HG02610 (cell line): ENCODE measurements around the gene WDR91.
"Not testable (repeated sequence)": the region's sequence is repeated elsewhere in the genome, so short reads cannot be mapped to it uniquely, and the experiment has no call there.

Source experiments
- ATAC-seq: cut with Tn5 transposase; IDR thresholded peaks from one replicate; pipeline ENCODE4 v1.9.1; 2021; ENCODE audit warnings: mild to moderate bottlenecking, moderate library complexity; ENCODE audit not compliant: unreplicated experiment

Gene WDR91

DNA sequence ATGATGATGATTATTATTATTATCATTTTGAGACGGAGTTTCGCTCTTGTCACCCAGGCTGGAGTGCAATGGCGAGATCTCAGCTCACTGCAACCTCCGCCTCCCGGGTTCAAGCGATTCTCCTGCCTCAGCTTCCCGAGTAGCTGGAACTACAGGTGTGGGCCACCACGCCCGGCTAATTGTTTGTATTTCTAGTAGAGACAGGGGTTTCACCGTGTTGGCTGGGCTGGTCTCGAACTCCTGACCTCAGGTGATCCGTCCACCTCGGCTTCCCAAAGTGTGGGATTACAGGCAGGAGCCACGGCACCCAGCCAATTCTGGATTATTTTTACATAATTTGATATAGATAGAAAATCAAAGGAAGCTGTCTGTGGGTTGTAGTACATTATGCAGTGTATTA, 22.8 kb upstream of the WDR91 start:
- ATAC-seq, result not testable (repeated sequence)

DNA sequence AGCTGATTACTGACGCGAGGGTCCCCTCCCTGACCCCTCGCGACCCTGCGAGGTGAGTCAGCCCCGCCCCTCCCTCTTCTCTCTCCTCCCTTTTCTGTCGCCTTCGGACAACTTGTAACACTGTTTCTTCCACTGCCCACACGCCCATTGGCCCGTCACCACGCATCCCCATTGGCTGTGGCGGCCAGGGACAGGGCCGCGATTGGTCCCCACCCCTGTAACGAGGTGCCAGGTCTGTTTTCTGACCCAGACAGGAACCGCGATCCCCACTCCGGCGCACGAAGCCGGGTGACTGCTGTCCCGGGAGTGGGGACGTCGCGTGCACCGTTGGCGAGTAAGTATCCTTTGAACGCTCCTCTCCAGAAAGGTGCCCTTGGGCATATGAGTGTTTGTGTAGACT, 22.2 kb upstream of the WDR91 start, which contains the start of gene STRA8:
TSS of gene STRA8 (plus strand) at position 269 of the 400 bp plus-strand sequence. CDS start 6,687 bp downstream, outside the sequence.
- no peak for ATAC-seq

DNA sequence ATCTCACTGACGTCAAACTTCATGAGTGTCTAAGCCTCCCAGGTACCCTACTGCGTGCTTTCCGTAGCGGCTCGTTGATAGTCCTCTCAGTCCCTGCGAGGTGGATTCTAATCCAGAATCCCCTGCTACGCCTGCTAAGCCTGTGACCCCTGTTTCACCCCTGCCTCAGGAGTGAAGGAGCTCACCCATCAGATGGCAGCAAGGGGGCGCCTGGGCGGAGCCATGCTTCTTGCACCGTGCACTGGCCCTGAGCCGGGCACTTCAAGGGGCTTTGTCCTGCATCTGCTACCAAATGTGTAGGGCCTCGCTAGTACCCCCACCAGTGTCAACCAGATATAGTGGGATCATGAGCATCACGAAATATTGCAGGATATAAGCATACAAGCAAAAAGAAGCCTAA, 21.4 kb upstream of the WDR91 start:
- ATAC-seq, result no peak

DNA sequence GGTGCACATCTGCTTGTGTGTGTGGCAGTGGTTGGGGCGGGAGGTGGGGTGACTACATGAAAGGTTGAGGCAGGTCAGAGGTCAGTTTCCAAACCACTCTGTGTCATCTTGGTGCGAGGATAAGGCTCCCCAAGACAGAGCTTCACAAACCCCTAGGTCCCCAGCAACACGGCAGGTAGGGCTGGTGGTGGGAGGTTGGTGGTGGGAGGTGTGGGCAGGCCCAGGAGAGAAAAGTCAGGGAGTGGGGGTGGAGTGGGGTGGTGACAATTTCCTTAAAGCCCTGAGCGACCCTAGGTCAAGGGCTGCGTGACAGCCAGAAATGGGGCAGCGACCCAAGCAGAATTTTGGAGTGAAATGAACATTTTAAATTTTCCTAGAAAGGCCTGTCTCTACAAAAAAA, 20.8 kb upstream of the WDR91 start:
- no peak for ATAC-seq

DNA sequence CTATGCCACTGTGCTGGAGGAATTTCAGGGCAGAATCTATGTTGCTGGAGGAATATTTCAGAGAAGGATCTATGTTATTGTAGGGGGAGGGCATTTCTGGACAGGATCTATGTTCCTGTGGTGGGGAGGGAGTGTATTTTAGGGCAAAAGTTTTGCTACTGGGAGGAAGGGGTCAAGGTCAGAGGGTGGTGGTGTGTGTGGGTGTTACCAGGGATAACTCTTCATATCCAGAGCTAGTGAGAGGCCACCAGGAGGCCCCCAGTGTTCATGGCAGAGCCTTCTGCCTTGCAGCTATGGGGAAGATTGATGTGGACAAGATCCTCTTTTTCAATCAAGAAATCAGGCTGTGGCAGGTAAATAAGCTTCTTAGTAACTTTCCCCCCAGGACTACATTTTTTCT, 20.4 kb upstream of the WDR91 start:
- ATAC-seq, result no peak

DNA sequence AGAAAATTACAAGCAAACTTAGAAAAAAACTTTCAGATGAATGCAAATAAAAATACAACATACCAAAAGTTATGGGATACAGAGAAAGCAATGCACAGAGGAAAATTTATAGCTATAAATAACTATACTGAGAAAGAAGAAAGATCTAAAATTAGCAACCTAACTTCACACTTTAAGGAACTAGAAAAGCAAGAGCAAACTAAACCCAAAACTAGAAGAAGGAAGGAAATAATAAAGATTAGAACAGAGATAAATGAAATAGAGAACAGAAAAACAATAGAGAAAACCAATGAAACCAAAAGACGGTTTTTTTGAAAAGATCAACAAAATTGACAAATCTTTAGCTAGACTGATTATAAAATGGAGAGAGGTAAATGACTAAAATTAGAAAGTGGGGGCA, 12.7 kb upstream of the WDR91 start:
- peak; percentile 50 for ATAC-seq

DNA sequence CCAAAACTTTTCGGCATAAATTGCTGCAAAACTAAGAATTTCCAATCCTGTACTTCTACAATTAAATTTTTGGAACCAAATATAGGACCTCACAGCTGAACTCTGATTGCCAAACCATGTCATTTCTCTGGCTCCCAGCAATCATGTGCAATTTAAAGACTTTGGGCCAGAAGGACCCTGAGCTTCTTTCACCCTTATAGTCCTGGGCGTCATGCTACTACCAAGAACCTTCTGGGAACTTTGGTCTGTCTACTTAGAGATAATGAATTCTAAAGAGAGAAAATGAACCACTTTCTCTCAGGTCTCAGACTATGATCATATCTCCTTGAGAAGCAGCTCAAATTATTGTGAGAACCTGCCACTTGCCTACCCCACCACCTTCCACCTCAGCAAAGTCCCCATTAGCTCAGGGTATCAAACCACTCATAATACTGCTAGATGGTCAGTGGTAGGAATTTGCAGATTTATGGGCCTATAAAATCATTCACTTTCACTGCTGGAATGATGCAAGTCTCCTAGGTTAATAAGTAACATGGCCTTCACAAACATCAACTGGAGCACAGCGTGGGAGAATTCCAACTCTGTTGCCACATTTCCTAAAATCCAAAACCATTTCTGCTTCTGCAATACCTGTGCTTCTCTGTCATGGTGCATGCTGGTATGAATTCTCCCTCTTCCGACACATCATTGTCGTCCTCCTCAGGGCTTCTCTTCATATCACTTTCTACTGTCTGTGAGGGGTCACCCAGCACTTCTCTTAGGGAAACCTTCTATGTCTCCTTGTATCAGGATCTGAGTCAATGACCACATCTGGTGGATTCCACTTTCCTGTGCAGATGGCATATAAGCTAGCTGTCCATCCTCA, 6.6 kb upstream of the WDR91 start:
- ATAC-seq, result no peak

DNA sequence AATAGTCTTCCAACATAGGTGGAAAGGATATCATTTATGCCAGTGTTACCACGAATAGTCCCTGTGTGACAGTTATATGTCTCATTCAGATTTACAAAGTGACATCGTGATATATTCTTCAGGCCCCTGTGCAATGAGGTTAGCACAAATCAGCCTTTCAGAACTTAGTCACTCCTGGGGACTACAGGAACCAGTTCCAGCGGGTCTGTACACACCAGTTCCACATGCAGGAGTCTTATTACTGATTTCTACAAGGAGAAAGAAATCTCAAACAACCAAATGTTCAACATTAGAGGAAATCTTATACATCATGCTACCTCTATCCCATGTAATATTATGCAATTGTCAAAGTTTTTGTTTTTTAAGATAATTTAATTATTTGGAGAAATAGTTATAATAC, 4.4 kb upstream of the WDR91 start:
- no peak for ATAC-seq

DNA sequence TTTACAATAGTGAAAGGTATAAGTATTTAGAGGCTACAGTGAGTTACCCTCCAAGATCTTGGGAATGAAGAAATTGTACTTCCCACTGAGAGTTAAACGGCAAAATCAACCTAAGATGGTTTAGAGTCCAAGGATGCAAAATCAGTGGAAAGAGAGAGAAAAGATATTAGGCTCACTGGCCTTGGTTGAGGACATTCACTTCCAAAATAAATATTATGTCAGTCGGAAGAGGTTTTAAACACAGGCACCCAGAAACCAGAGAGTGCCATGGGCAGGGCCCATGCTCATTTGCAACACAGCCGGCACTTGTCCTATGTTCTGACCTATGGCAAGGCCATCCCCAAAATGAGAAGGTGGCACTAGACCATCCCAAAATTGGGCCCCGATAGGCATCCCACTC, 3.9 kb upstream of the WDR91 start:
- ATAC-seq, result no peak

DNA sequence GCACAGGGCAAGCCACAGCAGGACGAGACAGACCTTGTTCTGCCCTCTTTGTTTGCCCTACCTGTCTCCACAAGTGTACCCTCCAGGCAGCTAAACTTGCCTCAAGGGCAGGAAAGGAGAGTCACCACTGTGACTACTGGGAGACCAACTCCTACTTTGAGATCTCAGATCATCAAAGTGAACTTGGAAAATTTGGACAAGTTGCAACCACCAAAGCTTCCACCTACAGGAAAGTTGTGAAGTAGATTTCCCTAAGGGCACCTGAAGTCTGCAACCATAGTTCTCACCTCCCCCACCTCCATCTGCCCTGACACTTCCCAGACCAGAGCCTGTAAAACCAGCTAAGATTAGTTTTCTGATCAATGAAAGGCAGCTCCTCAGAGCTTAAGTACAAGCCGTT, 2.5 kb upstream of the WDR91 start:
- no peak for ATAC-seq

DNA sequence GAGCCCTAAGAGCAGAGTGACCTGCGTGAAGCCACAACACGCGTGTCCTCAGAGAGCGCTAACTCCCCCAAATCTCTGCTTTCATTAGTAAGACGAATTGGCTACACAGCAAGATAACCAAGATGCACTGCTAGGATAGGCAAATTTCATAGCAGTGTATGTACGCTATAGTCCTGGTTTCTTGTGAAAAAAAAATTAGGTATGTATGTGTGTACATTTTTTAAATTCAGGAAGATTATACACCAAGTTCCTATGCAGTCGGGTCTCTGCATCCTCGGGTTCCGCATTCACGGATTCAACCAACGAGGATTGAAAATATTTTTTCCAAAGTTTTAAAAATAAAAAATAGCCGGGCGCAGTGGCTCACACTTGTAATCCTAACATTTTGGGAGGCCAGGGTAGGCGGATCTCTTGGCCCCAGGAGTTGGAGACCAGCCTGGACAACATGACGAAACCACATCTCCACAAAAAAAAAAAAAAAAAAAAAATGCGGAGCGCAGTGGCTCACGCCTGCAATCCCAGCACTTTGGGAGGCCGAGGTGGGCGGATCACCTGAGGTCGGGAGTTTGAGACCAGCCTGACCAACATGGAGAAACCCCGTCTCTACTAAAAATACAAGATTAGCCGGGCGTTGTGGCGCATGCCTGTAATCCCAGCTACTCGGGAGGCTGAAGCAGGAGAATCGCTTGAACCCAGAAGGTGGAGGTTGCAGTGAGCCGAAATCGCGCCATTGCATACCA, 790 bp upstream of the WDR91 start:
- not testable (repeated sequence) for ATAC-seq

DNA sequence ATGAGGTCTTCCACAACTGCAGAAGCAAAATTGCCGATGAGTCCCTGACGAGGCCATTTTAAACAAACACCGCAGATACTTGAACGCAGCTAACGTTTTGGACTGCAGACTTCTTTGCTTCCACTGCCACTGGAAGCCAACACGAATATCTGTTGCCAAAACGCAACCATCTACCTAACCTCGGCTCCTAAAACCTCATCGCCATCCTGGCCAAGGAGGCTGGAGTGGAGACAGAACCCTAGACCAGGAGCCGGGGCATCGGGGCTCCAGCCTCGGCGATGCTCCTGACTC, 493 bp downstream of the WDR91 start:
- ATAC-seq, result no peak

DNA sequence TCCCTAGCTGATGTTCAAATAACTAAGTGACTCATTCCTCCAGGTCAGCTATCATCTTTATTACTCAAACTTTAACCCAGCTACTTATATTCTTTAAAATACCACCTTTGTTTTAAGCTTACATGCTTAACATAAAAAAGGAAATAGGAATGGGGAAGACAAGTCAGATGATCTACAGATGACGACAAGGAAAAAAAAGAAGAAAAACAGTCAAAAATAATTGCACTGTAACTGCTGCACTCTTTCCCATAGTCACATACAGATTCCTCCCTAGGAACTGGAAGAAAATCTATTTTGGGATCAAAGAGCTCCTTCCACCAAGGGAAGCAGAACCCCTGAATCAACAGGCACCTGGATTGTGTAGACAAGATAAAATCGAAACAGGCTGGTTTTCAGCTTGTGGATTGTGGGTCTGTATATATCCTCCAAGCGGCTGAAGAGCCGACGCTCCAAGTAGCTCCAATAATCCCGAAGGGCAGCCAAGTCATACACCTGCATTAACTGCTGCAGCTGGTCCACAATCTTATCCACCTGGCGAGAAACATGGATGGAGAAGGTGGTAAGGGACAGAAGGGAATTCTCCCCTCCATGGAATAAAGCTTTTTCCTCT, 2.0 kb downstream of the WDR91 start:
- no peak for ATAC-seq

DNA sequence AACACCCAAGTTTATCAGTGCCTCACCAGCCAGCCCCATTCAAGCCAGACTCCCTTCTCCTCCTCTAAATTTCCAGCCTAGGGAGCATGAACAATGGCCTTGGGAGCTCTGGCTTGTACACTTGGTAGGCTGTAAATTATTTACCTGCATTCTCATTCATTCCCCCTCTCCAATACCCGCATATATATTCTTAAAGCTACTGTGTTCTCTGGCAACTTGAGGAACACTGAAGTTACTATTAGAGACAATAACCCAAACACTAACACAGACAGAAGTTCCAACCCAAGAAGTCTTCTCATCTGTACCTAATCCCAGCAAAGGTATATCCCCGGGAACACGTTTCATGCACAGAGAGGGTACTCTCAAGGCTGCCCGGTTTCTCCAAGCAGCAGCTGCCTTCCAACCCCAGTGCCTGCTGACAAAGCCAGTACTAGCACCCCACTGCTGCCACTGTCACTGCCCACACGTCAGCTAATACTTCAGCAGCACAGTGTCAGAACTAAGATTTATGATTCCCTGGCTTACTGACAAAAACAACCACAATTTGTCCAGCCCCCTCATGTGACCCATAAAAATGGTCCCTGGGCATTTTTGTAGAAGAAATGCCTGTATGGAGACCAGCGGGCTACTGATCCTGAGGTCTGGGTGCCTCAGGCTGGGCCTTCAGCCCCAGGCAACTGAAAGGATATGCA, 3.1 kb downstream of the WDR91 start:
- ATAC-seq, result no peak

DNA sequence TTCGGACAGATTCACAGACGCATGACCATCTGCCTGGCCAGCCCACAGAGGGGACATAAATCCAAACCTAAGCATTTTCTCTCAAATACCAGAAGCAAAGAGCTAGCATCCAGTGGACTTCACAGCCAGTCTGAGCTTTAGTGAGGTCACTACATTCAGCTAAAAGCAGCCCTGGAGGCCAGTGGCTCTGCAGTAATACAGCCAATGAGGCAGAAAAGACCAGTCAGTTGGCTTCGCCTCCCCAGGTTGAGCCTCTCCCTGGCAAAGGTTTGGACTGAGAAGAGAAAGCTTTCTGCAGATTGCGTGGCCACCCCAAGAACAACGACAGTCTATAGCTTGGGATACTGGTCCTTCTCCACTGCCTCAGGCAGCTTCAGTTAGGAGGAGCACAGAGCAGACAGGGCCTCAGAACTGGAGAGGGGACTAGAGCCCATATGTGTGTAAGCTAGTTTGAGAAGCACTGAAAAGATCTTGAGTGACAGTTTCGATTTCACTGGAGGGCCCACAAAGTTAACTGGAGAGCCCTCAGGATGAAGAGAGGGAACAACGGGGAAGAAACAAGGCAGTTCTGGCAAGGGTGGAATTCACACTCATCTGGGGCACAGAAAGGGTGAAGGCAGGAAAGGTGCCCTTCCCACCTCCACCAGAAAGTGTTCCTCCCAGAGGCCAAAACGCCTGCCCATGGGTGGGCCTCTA, 3.8 kb downstream of the WDR91 start:
- ATAC-seq, result no peak

DNA sequence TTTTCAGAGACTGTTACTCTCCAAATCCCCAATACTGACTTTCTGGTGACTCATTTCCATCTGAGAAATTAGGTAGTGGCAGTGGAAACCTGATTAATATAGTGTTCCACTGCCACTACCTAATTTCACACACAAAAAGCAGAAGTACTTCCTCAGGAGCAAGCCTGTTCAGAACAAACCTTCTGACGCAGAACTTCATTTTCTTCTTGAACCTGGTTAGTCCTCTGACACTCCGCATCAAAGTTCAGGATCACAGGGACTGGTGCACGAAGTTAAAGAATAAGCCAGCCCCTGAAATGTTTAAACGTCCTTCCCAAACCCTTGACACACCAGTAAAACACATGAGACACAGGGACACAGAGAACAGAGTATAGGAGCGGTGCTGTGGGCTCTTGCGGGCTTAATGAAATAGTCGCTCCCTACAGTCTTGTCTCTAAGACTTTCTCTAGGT, 4.4 kb downstream of the WDR91 start:
- ATAC-seq, result peak; percentile 41

DNA sequence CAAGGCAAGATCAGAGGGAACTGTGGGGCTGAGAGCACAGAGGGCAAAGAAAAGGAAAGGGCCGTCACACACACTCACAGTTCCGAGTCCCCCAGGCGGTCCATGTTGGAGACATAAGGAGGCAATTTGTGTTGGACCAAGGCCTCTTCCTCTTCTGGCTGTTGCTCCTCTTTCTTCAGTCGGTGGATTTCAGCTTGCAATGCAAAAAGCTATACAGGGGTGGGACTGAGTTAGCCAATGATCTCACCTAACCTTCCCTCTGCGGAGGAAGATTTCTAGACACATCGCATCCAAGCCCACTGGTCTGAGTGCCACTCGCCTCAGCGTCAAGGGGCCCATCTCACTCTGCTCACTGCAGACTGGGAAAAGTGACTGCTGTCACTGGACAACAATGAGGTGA, 5.5 kb downstream of the WDR91 start:
- no peak for ATAC-seq

DNA sequence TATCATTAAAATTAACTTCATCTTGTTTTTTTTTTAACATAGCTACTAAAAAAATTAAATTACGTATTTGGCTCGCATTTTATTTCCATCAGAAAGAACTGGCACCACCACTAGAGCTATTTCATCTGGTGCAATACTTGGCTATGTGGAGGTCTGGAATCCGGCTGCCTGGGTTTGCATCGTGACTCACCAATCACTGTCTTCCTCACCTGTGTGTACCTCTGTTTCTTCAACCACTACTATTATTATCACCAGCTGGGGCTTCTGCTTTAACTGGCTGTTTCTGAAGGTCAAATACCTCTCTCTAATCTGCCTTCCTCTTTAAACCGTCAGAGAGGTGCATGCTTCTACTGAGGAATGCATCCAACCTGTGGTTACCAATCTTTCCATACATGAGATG, 6.5 kb downstream of the WDR91 start:
- ATAC-seq, result no peak

DNA sequence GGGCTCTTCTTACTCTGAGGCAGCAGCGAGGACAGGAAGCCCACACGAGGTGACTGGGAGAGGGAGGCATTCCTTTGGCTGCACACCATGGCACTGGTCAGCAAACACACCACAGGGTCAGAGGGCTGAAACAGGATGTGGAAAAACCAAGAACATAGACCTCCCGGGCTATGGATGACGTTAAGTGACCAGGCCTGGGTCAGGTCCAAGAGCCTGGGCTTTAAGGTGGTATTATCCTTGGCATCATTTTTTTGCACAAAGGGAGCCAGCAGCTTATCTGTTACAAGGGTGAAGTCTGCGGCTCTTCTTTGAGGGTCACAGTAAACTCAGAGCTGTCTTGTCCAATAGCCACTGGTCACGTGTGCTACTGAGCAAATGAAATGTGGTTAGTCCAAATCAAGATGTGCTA, 7.0 kb downstream of the WDR91 start:
- no peak for ATAC-seq

DNA sequence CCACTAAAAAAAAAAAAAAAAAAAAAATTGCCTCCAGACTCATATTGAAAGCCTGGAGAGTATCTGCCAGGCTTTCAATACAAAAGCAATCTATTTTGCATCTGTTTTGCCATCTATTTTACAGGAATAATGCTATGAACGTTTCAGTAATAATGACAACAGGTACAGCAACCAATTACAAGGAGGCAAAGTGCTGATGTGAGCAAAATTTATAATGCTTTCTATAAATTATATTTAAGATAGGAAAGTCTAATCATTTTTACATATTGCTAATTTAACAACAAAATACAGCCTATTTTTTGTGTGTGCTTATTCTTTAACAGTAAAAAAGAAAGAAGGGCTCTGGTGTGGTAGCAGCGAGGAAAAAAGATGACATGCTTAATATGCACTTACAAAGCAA, 10.0 kb downstream of the WDR91 start:
- ATAC-seq, result no peak

DNA sequence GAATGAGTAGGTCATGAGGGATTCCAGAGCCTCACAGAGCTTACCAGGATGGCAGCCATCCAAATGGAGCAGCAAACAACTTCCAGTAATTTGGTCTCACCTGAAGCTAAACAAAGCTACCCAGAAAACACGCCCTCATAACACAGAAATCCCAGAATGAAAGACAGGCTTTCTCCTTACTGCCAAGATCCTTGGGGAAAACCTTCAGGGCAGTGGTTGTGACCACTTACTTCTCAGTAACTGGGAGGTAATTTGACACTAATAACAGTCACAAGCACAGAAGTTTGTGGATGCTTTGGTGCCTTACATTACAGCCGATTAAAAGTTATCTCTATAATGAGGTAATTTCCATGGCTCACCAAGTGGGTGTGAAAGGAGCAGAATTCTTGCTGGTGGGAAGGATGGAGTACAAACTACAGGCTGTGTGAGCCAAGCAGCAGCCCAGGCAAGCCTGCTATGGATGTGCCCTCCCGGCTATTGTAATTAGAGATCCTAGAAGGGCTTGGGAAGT, 10.4 kb downstream of the WDR91 start:
- no peak for ATAC-seq
